Mammary epithelial cell (primary cell): Measurements from ENCODE around the gene TBRG4.

Experiments used
- CTCF ChIP-seq, 2 donors: IDR thresholded peaks in 1 of 2; conservative IDR thresholded peaks in 1 of 2; 2 replicates each; pipeline ENCODE4 v1.5.1; 2011 to 2012; ENCODE audit warnings: inconsistent platforms in 2 of 2, low read length in 2 of 2, mild to moderate bottlenecking in 2 of 2, control low read depth in 1 of 2, low read depth in 1 of 2; ENCODE audit not compliant: insufficient read depth in 1 of 2; ENCODE audit errors: extremely low read depth in 1 of 2
- EZH2 ChIP-seq: IDR thresholded peaks from 2 replicates; pipeline ENCODE4 v1.6.1; 2012; ENCODE audit warnings: low read length, inconsistent platforms, borderline replicate concordance

DNA sequence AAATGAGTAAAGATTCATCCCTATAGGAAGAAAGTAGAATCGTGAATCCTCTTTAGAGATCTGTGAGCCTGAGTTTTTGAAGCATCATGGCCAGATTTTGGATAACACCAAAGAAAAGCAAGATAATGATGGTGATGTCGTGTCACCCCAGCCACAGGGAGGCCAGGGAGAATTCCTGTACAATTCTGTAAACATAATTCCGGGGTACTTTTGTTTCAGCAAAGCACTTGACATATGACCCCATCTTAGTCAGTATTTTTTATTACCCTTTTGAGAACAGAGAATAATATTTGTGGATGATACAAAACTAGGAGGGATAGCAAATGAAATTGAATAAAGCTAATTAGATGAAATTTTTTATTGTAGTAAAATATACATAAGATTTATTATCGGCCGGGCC, 56.5 kb downstream of the TBRG4 start:
- TF ChIP-seq CTCF (conservative IDR thresholded peaks at IDR 0.05 in 1 of 2, IDR thresholded peaks at IDR 0.05 in 1 of 2; ENCODE audit: extremely low read depth in 1 of 2, insufficient read depth in 1 of 2, low read depth in 1 of 2, low read length in 2 of 2) (no peak), EZH2 (no peak)
